ENCODE results near the gene FAM221B. TPM values are rescaled to one million over a fixed set of nuclear protein-coding genes. Genes with fewer than 3 reads are reported as not detected.

The FAM221B gene, protein sequence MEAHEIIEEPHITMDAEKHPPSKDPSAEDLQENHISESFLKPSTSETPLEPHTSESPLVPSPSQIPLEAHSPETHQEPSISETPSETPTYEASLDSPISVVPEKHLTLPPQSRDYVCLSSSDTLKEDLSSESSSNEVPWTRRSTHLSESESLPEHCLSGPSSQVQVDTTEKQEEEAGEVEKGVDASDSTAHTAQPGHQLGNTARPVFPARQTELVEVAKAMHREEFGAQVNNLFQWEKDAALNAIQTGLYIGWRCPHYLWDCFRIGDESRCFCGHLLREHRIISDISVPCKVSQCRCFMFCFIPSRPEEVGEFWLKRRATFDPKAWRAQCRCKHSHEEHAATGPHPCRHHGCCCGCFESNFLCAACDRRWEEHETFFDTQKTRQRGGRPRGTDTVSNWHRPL
- total RNA-seq, result not detected

DNA sequence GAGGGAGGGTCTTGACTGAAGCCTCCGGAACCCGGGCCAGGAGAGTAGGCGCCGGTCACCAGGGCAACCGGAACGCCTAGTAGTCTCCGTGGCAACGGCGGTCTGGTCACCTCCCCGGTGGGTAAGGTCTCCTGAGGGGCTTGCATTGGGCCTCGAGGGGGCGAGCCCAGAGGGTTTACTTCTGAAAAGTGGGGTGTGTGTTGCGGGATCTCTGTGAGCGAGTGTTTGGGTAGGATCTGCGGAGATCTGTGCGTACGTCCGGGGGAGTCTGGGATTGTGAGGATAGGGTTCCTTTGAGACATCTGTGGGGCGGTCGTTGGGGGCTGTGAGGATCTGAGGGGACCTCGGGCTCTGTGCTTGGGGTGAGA, at the start of gene FAM221B:
Gene FAM221B (minus strand): TSS at position 17 of the 368 bp plus-strand sequence. CDS start 2,571 bp downstream, outside the sequence.
- Histone ChIP-seq H3K9me3 (no peaks in the 10 kb centered on the region), H3K27ac (peak within 1 kb of the TSS; percentile 95), H3K4me1 (peaks cover 67% of the 10 kb centered on the region), H3K27me3 (no peaks in the 10 kb centered on the region), H3K4me3 (peak within 1 kb of the TSS; percentile 49 to 66), H3K36me3 (no peaks in the 10 kb centered on the region)
- no peak for TF ChIP-seq POLR2AphosphoS5 (IDR thresholded peaks at IDR 0.05; ENCODE audit: insufficient read depth in 1 of 2, low read depth in 1 of 2)
- no peak for TF ChIP-seq POLR2A (IDR thresholded peaks at IDR 0.05)
- TF ChIP-seq, protein P1, sequence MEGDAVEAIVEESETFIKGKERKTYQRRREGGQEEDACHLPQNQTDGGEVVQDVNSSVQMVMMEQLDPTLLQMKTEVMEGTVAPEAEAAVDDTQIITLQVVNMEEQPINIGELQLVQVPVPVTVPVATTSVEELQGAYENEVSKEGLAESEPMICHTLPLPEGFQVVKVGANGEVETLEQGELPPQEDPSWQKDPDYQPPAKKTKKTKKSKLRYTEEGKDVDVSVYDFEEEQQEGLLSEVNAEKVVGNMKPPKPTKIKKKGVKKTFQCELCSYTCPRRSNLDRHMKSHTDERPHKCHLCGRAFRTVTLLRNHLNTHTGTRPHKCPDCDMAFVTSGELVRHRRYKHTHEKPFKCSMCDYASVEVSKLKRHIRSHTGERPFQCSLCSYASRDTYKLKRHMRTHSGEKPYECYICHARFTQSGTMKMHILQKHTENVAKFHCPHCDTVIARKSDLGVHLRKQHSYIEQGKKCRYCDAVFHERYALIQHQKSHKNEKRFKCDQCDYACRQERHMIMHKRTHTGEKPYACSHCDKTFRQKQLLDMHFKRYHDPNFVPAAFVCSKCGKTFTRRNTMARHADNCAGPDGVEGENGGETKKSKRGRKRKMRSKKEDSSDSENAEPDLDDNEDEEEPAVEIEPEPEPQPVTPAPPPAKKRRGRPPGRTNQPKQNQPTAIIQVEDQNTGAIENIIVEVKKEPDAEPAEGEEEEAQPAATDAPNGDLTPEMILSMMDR (IDR thresholded peaks at IDR 0.05), result no peak
- intact Hi-C loops (cut with DNase I), result no loop called here
- no peak for DNase-seq (ENCODE audit: extremely low spot score in 2 of 2)

DNA sequence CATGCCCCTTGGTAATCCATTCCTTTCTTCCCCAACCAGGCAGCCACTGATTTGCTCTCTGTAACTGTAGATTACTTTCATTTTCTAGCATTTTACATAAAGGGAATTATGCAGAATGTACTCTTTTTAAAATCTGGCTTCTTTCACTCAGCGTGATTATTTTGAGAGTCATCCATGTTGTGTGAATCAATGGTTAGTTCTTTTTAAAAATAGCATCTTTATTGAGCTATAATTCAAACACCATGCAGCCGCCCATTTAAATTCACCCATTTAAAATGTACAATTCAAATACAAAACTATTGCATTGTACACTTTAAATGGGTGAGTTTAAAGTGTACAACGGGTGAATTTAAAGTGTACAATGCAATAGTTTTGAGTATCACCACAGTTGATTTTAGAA, 44.0 kb upstream of the FAM221B start:
- no peak overlapping the region for H3K4me3 ChIP-seq
- no peaks in the 10 kb centered on the region for H3K27me3 ChIP-seq
- TF ChIP-seq POLR2A (IDR thresholded peaks at IDR 0.05) (no peak), POLR2AphosphoS5 (IDR thresholded peaks at IDR 0.05; ENCODE audit: insufficient read depth in 1 of 2, low read depth in 1 of 2) (no peak)
- TF ChIP-seq, protein P1 (IDR thresholded peaks at IDR 0.05), result no peak
- no peaks in the 10 kb centered on the region for H3K4me1 ChIP-seq
- H3K27ac ChIP-seq, result no peak overlapping the region
- no peaks in the 10 kb centered on the region for H3K9me3 ChIP-seq
- DNase-seq (ENCODE audit: extremely low spot score in 2 of 2), result no peak
- no peaks in the 10 kb centered on the region for H3K36me3 ChIP-seq
- intact Hi-C loops (cut with DNase I), result no loop called here

DNA sequence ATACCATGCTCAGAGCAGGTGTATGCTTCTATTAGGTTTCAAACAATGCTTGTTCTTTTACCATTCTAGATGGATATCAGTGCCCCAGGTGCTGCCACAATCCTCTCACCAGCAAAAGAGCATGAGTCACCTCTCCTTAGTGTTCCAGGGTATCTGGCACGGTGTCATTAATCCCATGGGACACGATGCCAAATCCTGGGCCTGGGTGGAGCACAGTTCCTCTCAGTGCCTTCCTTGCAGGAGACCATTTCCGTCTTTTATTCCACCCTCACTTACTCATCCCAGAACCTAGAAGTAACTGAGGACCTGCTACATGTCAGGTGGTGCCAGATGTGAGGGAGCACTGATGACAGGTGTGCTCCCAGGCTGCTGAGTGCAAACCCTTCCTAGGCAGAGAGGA, 43.0 kb upstream of the FAM221B start:
- TF ChIP-seq, protein P1 (IDR thresholded peaks at IDR 0.05), result no peak
- TF ChIP-seq POLR2A (IDR thresholded peaks at IDR 0.05), result no peak
- TF ChIP-seq POLR2AphosphoS5 (IDR thresholded peaks at IDR 0.05; ENCODE audit: insufficient read depth in 1 of 2, low read depth in 1 of 2), result no peak
- H3K4me1 ChIP-seq, result no peaks in the 10 kb centered on the region
- no peak overlapping the region for H3K27ac ChIP-seq
- no peaks in the 10 kb centered on the region for H3K27me3 ChIP-seq
- no peaks in the 10 kb centered on the region for H3K9me3 ChIP-seq
- H3K4me3 ChIP-seq, result no peak overlapping the region
- DNase-seq (ENCODE audit: extremely low spot score in 2 of 2), result no peak
- intact Hi-C loops (cut with DNase I), result no loop called here
- H3K36me3 ChIP-seq, result no peaks in the 10 kb centered on the region

DNA sequence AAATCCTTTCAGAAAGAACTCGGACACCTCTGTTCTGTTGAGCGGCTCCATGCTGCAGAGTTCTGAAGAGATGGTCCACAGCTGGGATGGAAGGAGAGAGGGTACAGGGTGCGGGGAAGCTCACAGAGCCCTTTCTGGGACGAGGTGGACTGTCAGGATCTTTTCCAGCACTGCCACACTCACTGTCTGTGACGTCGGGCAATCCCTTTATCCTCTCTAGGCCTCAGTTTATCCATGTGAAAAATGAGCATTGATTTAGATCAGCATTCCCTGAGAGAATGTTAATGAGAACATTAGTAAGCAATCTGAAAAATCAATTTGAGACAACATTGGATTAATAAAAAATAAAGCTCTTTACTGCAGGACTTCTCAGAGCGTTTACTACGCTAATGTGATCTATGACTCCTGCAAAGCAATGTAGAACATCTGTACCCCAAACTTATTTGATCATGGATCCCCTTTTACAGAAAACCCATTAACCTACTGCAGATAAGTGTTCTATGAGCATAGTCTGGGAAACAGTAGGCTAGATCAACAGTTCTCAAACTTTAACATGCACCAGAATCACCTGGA, 41.9 kb upstream of the FAM221B start, which contains the start of gene OR13J1:
Gene OR13J1 (minus strand): TSS at position 51 of the 573 bp plus-strand sequence. CDS start 0 bp downstream, at position 51.
- DNase-seq (ENCODE audit: extremely low spot score in 2 of 2), result no peak
- intact Hi-C loops (cut with DNase I), result no loop called here

More for the DNA sequence above, 41.9 kb upstream of the FAM221B start, which contains the start of gene OR13J1:
- TF ChIP-seq POLR2AphosphoS5 (IDR thresholded peaks at IDR 0.05; ENCODE audit: insufficient read depth in 1 of 2, low read depth in 1 of 2) (no peak), POLR2A (IDR thresholded peaks at IDR 0.05) (no peak)
- TF ChIP-seq, protein P1 (IDR thresholded peaks at IDR 0.05), result no peak
- Histone ChIP-seq H3K36me3 (no peaks in the 10 kb centered on the region), H3K4me1 (no peaks in the 10 kb centered on the region), H3K27ac (no peak within 1 kb of the TSS), H3K27me3 (no peaks in the 10 kb centered on the region), H3K9me3 (no peaks in the 10 kb centered on the region), H3K4me3 (no peak within 1 kb of the TSS)
